Muscle layer of colon (tissue), 2 donors: ENCODE measurements around the gene ACER3.

Experiments used
- H3K27ac ChIP-seq: one replicate; pipeline ENCODE4 v1.7.0; 2013; ENCODE audit warnings: low read depth, mild to moderate bottlenecking, low read length, moderate library complexity
- H3K27me3 ChIP-seq, 2 donors: one replicate each; pipeline ENCODE4 v1.7.0; 2013; ENCODE audit warnings: low read length in 2 of 2, mild to moderate bottlenecking in 2 of 2; ENCODE audit not compliant: insufficient read depth in 2 of 2, control insufficient read depth in 1 of 2
- H3K36me3 ChIP-seq: one replicate; pipeline ENCODE4 v1.7.0; 2013; ENCODE audit warnings: mild to moderate bottlenecking, low read length; ENCODE audit not compliant: insufficient read depth
- H3K4me1 ChIP-seq: one replicate; pipeline ENCODE4 v1.7.0; 2013; ENCODE audit warnings: mild to moderate bottlenecking, low read length; ENCODE audit not compliant: insufficient read depth
- H3K4me3 ChIP-seq, 2 donors: one replicate each; pipeline ENCODE4 v1.7.0; 2013; ENCODE audit warnings: low read length in 2 of 2, low read depth in 1 of 2, mild to moderate bottlenecking in 1 of 2, moderate library complexity in 1 of 2
- H3K9ac ChIP-seq: one replicate; pipeline ENCODE4 v1.7.0; 2013; ENCODE audit warnings: low read length
- H3K9me3 ChIP-seq: one replicate; pipeline ENCODE4 v1.7.0; 2013; ENCODE audit warnings: mild to moderate bottlenecking, low read length
- donor health status: abdominal sarcoma.
- donor health status: Adenocarcinoma of cecum.

Gene ACER3

GRCh38 chr11:76978239-76978638 is 117.5 kb downstream of the ACER3 start:
- no peak overlapping the region for H3K9ac ChIP-seq
- H3K4me1 ChIP-seq = peaks cover 13% of the 10 kb centered on the region
- H3K4me3 ChIP-seq = no peak overlapping the region
- H3K9me3 ChIP-seq = no peaks in the 10 kb centered on the region
- no peak overlapping the region for H3K27ac ChIP-seq
- H3K27me3 ChIP-seq = no peaks in the 10 kb centered on the region
- no peaks in the 10 kb centered on the region for H3K36me3 ChIP-seq

- no peaks in the 10 kb centered on the region for H3K36me3 ChIP-seq
- no peak overlapping the region for H3K9ac ChIP-seq
- H3K27me3 ChIP-seq = no peaks in the 10 kb centered on the region
- H3K4me3 ChIP-seq = no peak overlapping the region
- peaks cover 13% of the 10 kb centered on the region for H3K4me1 ChIP-seq
- H3K27ac ChIP-seq = no peak overlapping the region
- no peaks in the 10 kb centered on the region for H3K9me3 ChIP-seq
These were observed 118.1 kb downstream of the ACER3 start for GRCh38 chr11:76978818-76979217.

- Histone ChIP-seq H3K9ac (no peak overlapping the region), H3K4me1 (peaks cover 13% of the 10 kb centered on the region), H3K27ac (no peak overlapping the region), H3K27me3 (no peaks in the 10 kb centered on the region), H3K9me3 (no peaks in the 10 kb centered on the region), H3K36me3 (no peaks in the 10 kb centered on the region), H3K4me3 (no peak overlapping the region)
These were observed 119.5 kb downstream of the ACER3 start for GRCh38 chr11:76980196-76980595.

GRCh38 chr11:76984743-76985142 is 124.0 kb downstream of the ACER3 start:
- H3K36me3 ChIP-seq = no peaks in the 10 kb centered on the region

GRCh38 chr11:76987203-76987602 is 126.5 kb downstream of the ACER3 start:
- H3K27ac ChIP-seq = no peak overlapping the region

More at GRCh38 chr11:76984743-76985142, 124.0 kb downstream of the ACER3 start:
- Histone ChIP-seq H3K9me3 (no peaks in the 10 kb centered on the region), H3K27ac (no peak overlapping the region), H3K4me1 (no peaks in the 10 kb centered on the region), H3K27me3 (no peaks in the 10 kb centered on the region), H3K4me3 (no peak overlapping the region), H3K9ac (no peak overlapping the region)

GRCh38 chr11:76990628-76991027 is 129.9 kb downstream of the ACER3 start:
- no peak overlapping the region for H3K27ac ChIP-seq
- H3K27me3 ChIP-seq = no peaks in the 10 kb centered on the region
- no peaks in the 10 kb centered on the region for H3K4me1 ChIP-seq
- no peaks in the 10 kb centered on the region for H3K9me3 ChIP-seq
- no peaks in the 10 kb centered on the region for H3K36me3 ChIP-seq
- H3K9ac ChIP-seq = no peak overlapping the region
- no peak overlapping the region for H3K4me3 ChIP-seq

More at GRCh38 chr11:76987203-76987602, 126.5 kb downstream of the ACER3 start:
- Histone ChIP-seq H3K4me3 (no peak overlapping the region), H3K9ac (no peak overlapping the region), H3K4me1 (no peaks in the 10 kb centered on the region), H3K36me3 (no peaks in the 10 kb centered on the region), H3K9me3 (no peaks in the 10 kb centered on the region), H3K27me3 (no peaks in the 10 kb centered on the region)

- Histone ChIP-seq H3K27me3 (no peaks in the 10 kb centered on the region), H3K27ac (no peak overlapping the region), H3K4me3 (no peak overlapping the region), H3K9me3 (no peaks in the 10 kb centered on the region), H3K9ac (no peak overlapping the region), H3K4me1 (no peaks in the 10 kb centered on the region), H3K36me3 (peaks cover 5% of the 10 kb centered on the region)
These were observed 134.4 kb downstream of the ACER3 start for GRCh38 chr11:76995081-76995576.

GRCh38 chr11:76997512-76997911 is 136.8 kb downstream of the ACER3 start:
- H3K27ac ChIP-seq = no peak overlapping the region
- H3K9ac ChIP-seq = no peak overlapping the region
- H3K4me1 ChIP-seq = no peaks in the 10 kb centered on the region
- peaks cover 5% of the 10 kb centered on the region for H3K36me3 ChIP-seq
- H3K27me3 ChIP-seq = no peaks in the 10 kb centered on the region
- no peak overlapping the region for H3K4me3 ChIP-seq
- no peaks in the 10 kb centered on the region for H3K9me3 ChIP-seq

GRCh38 chr11:76999597-76999996 is 138.9 kb downstream of the ACER3 start:
- Histone ChIP-seq H3K36me3 (peaks cover 5% of the 10 kb centered on the region), H3K4me1 (no peaks in the 10 kb centered on the region), H3K9me3 (no peaks in the 10 kb centered on the region), H3K9ac (no peak overlapping the region), H3K27me3 (no peaks in the 10 kb centered on the region), H3K4me3 (no peak overlapping the region), H3K27ac (no peak overlapping the region)

- no peaks in the 10 kb centered on the region for H3K27me3 ChIP-seq
- no peak overlapping the region for H3K9ac ChIP-seq
- no peaks in the 10 kb centered on the region for H3K4me1 ChIP-seq
- H3K9me3 ChIP-seq = no peaks in the 10 kb centered on the region
- H3K4me3 ChIP-seq = no peak overlapping the region
- H3K36me3 ChIP-seq = peaks cover 5% of the 10 kb centered on the region
- H3K27ac ChIP-seq = no peak overlapping the region
These were observed 140.9 kb downstream of the ACER3 start for GRCh38 chr11:77001613-77002012.

GRCh38 chr11:77002776-77003175 is 142.1 kb downstream of the ACER3 start:
- Histone ChIP-seq H3K27me3 (no peaks in the 10 kb centered on the region), H3K4me3 (no peak overlapping the region), H3K36me3 (peaks cover 5% of the 10 kb centered on the region), H3K9me3 (no peaks in the 10 kb centered on the region), H3K27ac (no peak overlapping the region), H3K4me1 (no peaks in the 10 kb centered on the region), H3K9ac (no peak overlapping the region)

GRCh38 chr11:77003963-77004362 is 143.2 kb downstream of the ACER3 start:
- Histone ChIP-seq H3K9me3 (no peaks in the 10 kb centered on the region), H3K4me3 (no peak overlapping the region), H3K4me1 (no peaks in the 10 kb centered on the region), H3K36me3 (peaks cover 5% of the 10 kb centered on the region), H3K27ac (no peak overlapping the region), H3K9ac (no peak overlapping the region), H3K27me3 (no peaks in the 10 kb centered on the region)
